Measurements from ENCODE around the gene FFAR2.

FFAR2 gene

DNA sequence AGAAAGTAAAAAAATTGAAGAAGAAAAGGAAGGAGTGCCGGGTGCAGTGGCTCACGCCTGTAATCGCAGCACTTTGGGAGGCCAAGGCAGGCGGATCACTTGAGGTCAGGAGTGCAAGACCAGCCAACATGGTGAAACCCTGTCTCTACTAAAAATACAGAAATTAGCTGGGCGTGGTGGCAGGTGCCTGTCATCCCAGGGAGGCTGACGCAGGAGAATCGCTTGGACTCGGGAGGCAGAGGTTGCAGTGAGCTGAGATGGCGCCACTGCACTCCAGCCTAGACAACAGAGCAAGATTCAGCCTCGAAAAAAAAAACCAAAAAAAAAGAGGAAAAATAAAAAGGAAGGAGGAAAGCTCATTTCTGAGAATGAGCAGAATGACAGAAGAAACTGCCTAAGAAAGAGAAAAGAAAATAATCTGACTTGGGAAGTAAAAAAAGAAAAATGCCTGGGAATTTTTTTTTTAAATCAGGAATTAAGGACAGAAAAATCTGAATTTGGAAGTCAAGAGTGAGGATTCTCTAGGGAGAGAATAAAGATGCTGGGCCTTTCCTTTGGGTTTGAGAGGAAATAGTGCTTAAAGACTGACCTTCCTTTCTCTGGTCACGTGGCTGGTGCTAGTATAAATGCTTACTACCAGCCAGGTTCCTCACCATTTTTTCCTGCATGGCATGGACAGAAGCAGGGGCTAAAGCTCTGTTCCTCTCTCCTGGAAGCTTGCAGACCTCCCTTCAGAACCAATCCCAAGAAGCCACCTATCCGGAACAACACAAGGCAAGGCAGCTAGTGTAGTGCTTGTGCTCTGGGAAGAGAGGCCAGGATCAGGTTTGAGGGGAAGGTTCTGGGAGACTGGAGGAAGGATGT is at the start of gene FFAR2:
Gene FFAR2 (plus strand): TSS at position 652 of the 864 bp plus-strand sequence. CDS start 1,458 bp downstream, outside the sequence.
- Histone ChIP-seq H3F3A (ENCODE audit: control insufficient read depth, insufficient read depth) (no peaks in the 10 kb centered on the region), H3K9me3 (ENCODE audit: control insufficient read depth, insufficient read depth, low read length) (no peaks in the 10 kb centered on the region), H3K27ac (ENCODE audit: low read depth, low read length) (no peak within 1 kb of the TSS), H3K4me2 (ENCODE audit: low read length) (no peak within 1 kb of the TSS), H3K27me3 (ENCODE audit: control insufficient read depth, low read length) (peaks cover 68% of the 10 kb centered on the region), H3K9me2 (replicated peaks; ENCODE audit: control insufficient read depth, low read length) (no peaks in the 10 kb centered on the region), H4K20me1 (ENCODE audit: control insufficient read depth, insufficient read depth, low read depth, low read length) (0 out of 2 replicates have a peak, but pooled peaks cover 2% of the 10 kb centered on the region), H3K36me3 (ENCODE audit: control insufficient read depth, low read length) (no peaks in the 10 kb centered on the region), H3K4me1 (ENCODE audit: control insufficient read depth, low read length) (peaks cover 9% of the 10 kb centered on the region), H3K4me3 (ENCODE audit: low read length) (no peak within 1 kb of the TSS), H3K79me2 (ENCODE audit: control insufficient read depth, low read length) (no peaks in the 10 kb centered on the region)
- TF ChIP-seq EZH2phosphoT487 (IDR thresholded peaks at IDR 0.05; ENCODE audit: borderline replicate concordance, low read length) = no peak
- TF ChIP-seq, protein P1, sequence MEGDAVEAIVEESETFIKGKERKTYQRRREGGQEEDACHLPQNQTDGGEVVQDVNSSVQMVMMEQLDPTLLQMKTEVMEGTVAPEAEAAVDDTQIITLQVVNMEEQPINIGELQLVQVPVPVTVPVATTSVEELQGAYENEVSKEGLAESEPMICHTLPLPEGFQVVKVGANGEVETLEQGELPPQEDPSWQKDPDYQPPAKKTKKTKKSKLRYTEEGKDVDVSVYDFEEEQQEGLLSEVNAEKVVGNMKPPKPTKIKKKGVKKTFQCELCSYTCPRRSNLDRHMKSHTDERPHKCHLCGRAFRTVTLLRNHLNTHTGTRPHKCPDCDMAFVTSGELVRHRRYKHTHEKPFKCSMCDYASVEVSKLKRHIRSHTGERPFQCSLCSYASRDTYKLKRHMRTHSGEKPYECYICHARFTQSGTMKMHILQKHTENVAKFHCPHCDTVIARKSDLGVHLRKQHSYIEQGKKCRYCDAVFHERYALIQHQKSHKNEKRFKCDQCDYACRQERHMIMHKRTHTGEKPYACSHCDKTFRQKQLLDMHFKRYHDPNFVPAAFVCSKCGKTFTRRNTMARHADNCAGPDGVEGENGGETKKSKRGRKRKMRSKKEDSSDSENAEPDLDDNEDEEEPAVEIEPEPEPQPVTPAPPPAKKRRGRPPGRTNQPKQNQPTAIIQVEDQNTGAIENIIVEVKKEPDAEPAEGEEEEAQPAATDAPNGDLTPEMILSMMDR (IDR thresholded peaks at IDR 0.05; ENCODE audit: low read depth, low read length, poor library complexity, severe bottlenecking) = no peak

- H3F3A ChIP-seq (ENCODE audit: control insufficient read depth, insufficient read depth) = no peaks in the 10 kb centered on the region
- H3K9me2 ChIP-seq (replicated peaks; ENCODE audit: control insufficient read depth, low read length) = no peaks in the 10 kb centered on the region
- H3K27ac ChIP-seq (ENCODE audit: low read depth, low read length) = no peak overlapping the region
- H3K4me3 ChIP-seq (ENCODE audit: low read length) = no peak overlapping the region
- H3K4me1 ChIP-seq (ENCODE audit: control insufficient read depth, low read length) = no peaks in the 10 kb centered on the region
- H3K36me3 ChIP-seq (ENCODE audit: control insufficient read depth, low read length) = no peaks in the 10 kb centered on the region
- peaks cover 23% of the 10 kb centered on the region for H3K27me3 ChIP-seq (ENCODE audit: control insufficient read depth, low read length)
- H4K20me1 ChIP-seq (ENCODE audit: control insufficient read depth, insufficient read depth, low read depth, low read length) = 0 out of 2 replicates have a peak, but pooled peaks cover 2% of the 10 kb centered on the region
- TF ChIP-seq, protein P1 (IDR thresholded peaks at IDR 0.05; ENCODE audit: low read depth, low read length, poor library complexity, severe bottlenecking) = no peak
- no peak for TF ChIP-seq EZH2phosphoT487 (IDR thresholded peaks at IDR 0.05; ENCODE audit: borderline replicate concordance, low read length)
- H3K4me2 ChIP-seq (ENCODE audit: low read length) = no peak overlapping the region
- H3K9me3 ChIP-seq (ENCODE audit: control insufficient read depth, insufficient read depth, low read length) = no peaks in the 10 kb centered on the region
- no peaks in the 10 kb centered on the region for H3K79me2 ChIP-seq (ENCODE audit: control insufficient read depth, low read length)
These were observed 49.5 kb upstream of the FFAR2 start for GRCh38 chr19:35398570-35398969.

GRCh38 chr19:35399231-35399630 is 48.8 kb upstream of the FFAR2 start:
- no peak overlapping the region for H3K4me2 ChIP-seq (ENCODE audit: low read length)
- no peak overlapping the region for H3K27ac ChIP-seq (ENCODE audit: low read depth, low read length)
- 0 out of 2 replicates have a peak, but pooled peaks cover 2% of the 10 kb centered on the region for H4K20me1 ChIP-seq (ENCODE audit: control insufficient read depth, insufficient read depth, low read depth, low read length)
- H3K27me3 ChIP-seq (ENCODE audit: control insufficient read depth, low read length) = peaks cover 17% of the 10 kb centered on the region
- H3K4me1 ChIP-seq (ENCODE audit: control insufficient read depth, low read length) = no peaks in the 10 kb centered on the region
- H3K36me3 ChIP-seq (ENCODE audit: control insufficient read depth, low read length) = no peaks in the 10 kb centered on the region
- no peaks in the 10 kb centered on the region for H3K9me3 ChIP-seq (ENCODE audit: control insufficient read depth, insufficient read depth, low read length)
- no peaks in the 10 kb centered on the region for H3K9me2 ChIP-seq (replicated peaks; ENCODE audit: control insufficient read depth, low read length)
- no peaks in the 10 kb centered on the region for H3F3A ChIP-seq (ENCODE audit: control insufficient read depth, insufficient read depth)
- no peaks in the 10 kb centered on the region for H3K79me2 ChIP-seq (ENCODE audit: control insufficient read depth, low read length)
- TF ChIP-seq, protein P1 (IDR thresholded peaks at IDR 0.05; ENCODE audit: low read depth, low read length, poor library complexity, severe bottlenecking) = no peak
- no peak for TF ChIP-seq EZH2phosphoT487 (IDR thresholded peaks at IDR 0.05; ENCODE audit: borderline replicate concordance, low read length)
- H3K4me3 ChIP-seq (ENCODE audit: low read length) = no peak overlapping the region

Measured in DOHH2 (cell line).